ENCODE measurements around the gene FSTL4.

Gene FSTL4

DNA sequence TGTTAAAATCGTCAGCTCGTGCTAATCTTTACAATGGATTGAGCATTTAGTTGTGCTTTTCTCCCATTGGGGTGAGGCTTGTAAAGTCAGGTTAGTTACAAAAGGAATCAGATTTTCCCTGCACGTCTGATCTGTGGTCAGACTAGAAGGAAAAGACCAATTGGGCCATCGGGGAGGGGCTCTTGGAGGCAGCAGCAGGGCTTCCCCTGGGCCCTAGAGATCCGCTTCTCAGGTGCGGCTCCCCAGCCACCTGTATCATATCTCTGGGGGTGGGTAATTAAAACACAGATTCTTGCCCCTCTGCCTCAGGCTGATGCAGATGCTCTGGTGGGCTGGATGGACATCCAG is 360.2 kb downstream of the FSTL4 start:
- in situ Hi-C loops (cut with HindIII; ENCODE audit: low sequenced_read_pairs): no loop called here
- TF ChIP-seq, protein P1, sequence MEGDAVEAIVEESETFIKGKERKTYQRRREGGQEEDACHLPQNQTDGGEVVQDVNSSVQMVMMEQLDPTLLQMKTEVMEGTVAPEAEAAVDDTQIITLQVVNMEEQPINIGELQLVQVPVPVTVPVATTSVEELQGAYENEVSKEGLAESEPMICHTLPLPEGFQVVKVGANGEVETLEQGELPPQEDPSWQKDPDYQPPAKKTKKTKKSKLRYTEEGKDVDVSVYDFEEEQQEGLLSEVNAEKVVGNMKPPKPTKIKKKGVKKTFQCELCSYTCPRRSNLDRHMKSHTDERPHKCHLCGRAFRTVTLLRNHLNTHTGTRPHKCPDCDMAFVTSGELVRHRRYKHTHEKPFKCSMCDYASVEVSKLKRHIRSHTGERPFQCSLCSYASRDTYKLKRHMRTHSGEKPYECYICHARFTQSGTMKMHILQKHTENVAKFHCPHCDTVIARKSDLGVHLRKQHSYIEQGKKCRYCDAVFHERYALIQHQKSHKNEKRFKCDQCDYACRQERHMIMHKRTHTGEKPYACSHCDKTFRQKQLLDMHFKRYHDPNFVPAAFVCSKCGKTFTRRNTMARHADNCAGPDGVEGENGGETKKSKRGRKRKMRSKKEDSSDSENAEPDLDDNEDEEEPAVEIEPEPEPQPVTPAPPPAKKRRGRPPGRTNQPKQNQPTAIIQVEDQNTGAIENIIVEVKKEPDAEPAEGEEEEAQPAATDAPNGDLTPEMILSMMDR (IDR thresholded peaks at IDR 0.05; ENCODE audit: low read depth, low read length): no peak
- DNase-seq (ENCODE audit: low read depth, low spot score): no peak
- H3K4me3 ChIP-seq (ENCODE audit: low read depth, low read length): no peak overlapping the region

DNA sequence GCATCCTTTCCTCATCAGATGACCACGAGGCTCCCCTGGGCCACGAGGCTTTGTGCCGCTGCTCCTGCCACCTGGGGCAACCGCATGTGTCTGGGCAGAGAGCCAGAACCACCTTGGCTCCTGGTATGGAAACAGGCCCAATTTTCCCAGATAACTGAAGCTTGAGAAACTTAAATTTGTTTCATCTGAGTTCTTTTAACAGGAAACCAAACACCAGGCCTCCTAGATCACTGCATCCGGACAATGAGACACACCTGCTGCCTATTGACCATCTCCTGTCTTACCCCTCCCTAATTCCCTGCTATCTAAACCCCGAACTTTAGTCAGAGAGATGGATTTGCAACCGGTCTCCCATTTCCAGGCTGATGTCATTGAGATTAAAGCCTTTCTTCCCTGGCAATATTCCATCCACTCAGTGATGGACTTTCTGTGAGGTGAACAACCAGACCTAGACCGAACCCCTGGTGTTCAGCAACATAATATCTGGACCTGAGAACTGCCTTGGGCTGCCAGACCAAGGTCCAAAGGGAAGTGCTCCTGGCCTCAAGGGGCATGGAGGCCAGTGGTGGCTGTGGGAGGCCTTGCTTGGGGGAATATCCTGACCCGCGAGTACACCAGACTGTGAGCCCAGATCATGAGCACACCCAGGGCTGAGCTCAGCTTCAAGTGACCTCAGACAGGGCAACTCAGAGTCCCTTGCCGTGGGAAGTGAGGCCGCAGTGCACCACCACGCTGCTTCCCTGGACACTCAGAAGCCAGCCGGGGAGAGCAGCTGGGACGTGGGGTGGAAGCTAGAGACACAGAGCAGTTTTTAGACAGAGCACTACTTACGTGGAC is 360.8 kb downstream of the FSTL4 start:
- in situ Hi-C loops (cut with HindIII; ENCODE audit: low sequenced_read_pairs): no loop called here
- TF ChIP-seq, protein P1 (IDR thresholded peaks at IDR 0.05; ENCODE audit: low read depth, low read length): no peak
- H3K4me3 ChIP-seq (ENCODE audit: low read depth, low read length): no peak overlapping the region
- no peak for DNase-seq (ENCODE audit: low read depth, low spot score)

DNA sequence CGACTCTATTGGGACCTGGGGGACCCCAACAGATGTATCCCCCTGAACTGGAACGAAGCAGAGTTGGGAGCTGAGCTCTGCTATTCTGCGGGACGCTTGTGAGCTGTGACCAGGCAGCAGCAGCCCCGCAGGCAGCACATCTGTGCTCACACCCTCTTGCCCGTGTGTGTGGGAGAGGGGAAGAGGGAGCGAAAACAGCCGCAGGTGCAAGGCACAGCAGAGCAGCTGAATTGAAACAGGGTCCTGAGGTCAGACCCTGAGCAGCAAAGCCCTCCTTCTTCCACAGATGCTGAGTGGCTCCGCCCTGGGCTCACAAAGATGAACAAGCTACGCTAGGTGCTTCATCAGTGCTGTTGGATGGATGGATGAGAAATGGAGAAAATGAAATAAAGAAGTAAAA is 361.8 kb downstream of the FSTL4 start:
- TF ChIP-seq, protein P1 (IDR thresholded peaks at IDR 0.05; ENCODE audit: low read depth, low read length): no peak
- DNase-seq (ENCODE audit: low read depth, low spot score): no peak
- in situ Hi-C loops (cut with HindIII; ENCODE audit: low sequenced_read_pairs): no loop called here
- H3K4me3 ChIP-seq (ENCODE audit: low read depth, low read length): no peak overlapping the region

DNA sequence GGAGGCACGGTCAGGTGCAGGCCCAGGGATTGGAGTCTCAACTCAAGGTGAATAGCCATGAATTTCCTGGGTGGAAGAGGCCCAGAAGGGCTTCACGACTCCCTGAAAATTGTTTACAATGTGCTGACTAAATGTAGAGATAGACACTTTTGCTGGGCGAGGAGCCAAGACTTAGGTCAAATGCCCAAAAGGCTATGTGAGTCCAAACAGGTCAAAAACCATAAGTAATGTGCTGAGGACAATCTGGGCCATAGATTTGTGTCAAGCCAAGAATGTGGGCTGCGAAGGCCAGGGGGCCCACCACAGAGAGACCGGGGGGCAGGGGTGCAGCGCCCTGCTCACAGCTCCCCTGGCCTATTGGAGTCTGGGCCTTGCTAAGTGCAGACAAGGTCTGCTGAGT is 362.7 kb downstream of the FSTL4 start:
- no peak overlapping the region for H3K4me3 ChIP-seq (ENCODE audit: low read depth, low read length)
- in situ Hi-C loops (cut with HindIII; ENCODE audit: low sequenced_read_pairs): no loop called here
- DNase-seq (ENCODE audit: low read depth, low spot score): no peak
- TF ChIP-seq, protein P1 (IDR thresholded peaks at IDR 0.05; ENCODE audit: low read depth, low read length): no peak

DNA sequence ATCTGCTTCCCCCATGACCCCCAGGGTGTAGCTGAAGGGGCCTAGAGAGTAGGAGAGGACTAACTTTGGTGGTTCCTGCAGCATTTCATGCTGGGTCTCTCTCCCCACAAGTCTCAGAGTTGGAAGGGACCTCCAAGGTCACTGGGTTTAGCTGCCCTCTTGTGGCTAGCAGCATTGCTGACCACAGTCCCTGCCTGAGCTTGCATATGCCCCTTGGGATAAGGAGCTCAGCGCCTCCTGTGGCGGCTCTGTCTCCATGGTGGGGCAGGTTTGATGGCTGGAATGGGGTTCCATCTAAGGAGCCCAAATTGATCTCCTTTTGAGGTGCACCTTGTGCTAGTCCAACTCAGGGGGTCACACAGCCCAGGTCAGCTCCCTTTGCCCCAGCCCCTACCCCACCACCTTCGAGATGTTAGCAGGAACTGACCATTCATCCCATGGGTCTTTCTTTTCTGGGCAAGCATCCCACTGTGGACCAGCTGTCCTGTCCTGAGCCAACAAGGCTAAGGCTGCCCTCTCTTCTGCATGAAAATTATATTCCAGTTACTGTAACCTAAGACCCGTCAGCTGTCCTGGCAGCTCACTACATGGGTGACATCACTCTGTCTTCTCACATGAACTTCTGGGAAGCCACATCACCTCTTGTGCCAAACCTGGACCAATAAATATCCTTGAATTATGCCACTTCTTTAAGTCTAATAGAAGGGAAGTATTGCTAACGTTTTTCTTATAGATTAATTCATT is 364.3 kb downstream of the FSTL4 start:
- in situ Hi-C loops (cut with HindIII; ENCODE audit: low sequenced_read_pairs): no loop called here
- peak; percentile 36 for DNase-seq (ENCODE audit: low read depth, low spot score)
- no peak overlapping the region for H3K4me3 ChIP-seq (ENCODE audit: low read depth, low read length)
- TF ChIP-seq, protein P1 (IDR thresholded peaks at IDR 0.05; ENCODE audit: low read depth, low read length): peak; percentile 49

DNA sequence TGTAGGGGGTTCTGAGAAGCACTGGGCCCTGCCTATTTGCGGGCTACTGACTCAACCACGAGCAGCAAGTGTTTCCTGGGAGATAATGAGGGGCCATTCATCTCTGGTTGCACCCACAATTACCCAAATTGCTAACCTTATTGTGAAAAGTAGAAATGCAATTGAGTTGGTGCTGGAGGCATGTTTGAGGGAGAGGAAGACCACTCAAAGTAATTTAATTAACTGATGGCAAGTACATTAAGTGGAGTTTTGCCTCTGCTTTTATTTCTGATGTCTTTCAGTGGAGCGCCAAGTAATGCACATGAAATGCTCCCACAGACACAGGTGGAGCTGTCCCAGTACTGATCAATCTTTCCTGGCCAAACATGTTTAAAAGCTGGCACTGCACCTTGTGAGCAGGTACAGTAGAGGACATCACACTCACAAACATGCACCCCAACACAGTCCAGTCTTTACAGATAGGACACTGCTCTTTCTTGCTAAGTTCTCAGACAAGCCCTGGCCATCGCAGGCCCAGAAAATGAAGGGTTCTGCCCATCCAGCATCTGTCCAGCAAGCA is 365.1 kb downstream of the FSTL4 start:
- in situ Hi-C loops (cut with HindIII; ENCODE audit: low sequenced_read_pairs): no loop called here
- DNase-seq (ENCODE audit: low read depth, low spot score): no peak
- TF ChIP-seq, protein P1 (IDR thresholded peaks at IDR 0.05; ENCODE audit: low read depth, low read length): no peak
- H3K4me3 ChIP-seq (ENCODE audit: low read depth, low read length): no peak overlapping the region

Data from astrocyte of the spinal cord (primary cell).